DLD1 (cell line): Measurements from ENCODE around the gene GNMT.
"Not testable (repeated sequence)": the region's sequence is repeated elsewhere in the genome, so short reads cannot be mapped to it uniquely, and the experiment has no call there.

Source experiments
- in situ Hi-C: cut with HindIII; loops from 2 replicates; pipeline ENCODE4 v1.10.0; 2017; ENCODE audit warnings: low sequenced_read_pairs

Gene GNMT

GRCh38 chr6:42971746-42972327, 11.3 kb downstream of the GNMT start:
- in situ Hi-C loops = no loop called here

GRCh38 chr6:42973926-42974325, 13.4 kb downstream of the GNMT start:
- in situ Hi-C loops = no loop called here

GRCh38 chr6:42974919-42975505, 14.5 kb downstream of the GNMT start:
- in situ Hi-C loops = no loop called here

GRCh38 chr6:42978487-42978838, 17.9 kb downstream of the GNMT start:
- in situ Hi-C loops = no loop called here

GRCh38 chr6:42978839-42979522, 18.4 kb downstream of the GNMT start, which contains the start of gene PEX6:
PEX6 (minus strand) TSS chr6:42979181; CDS start chr6:42979150, 31 bp downstream.
- in situ Hi-C loops = no loop called here

- in situ Hi-C loops = no loop called here
These were observed 19.1 kb downstream of the GNMT start for GRCh38 chr6:42979523-42980177.

- in situ Hi-C loops = no loop called here
These were observed 21.3 kb downstream of the GNMT start for GRCh38 chr6:42981836-42982235.

- in situ Hi-C loops = no loop called here
These were observed 23.7 kb downstream of the GNMT start, which contains the start of gene PPP2R5D for GRCh38 chr6:42984001-42984923. PPP2R5D (plus strand) TSS chr6:42984570; CDS start chr6:42984678, 108 bp downstream.

GRCh38 chr6:42984924-42985475, 24.4 kb downstream of the GNMT start:
- in situ Hi-C loops = no loop called here

GRCh38 chr6:42987533-42988451, 27.2 kb downstream of the GNMT start:
- in situ Hi-C loops = no loop called here

GRCh38 chr6:42988486-42989020, 28.0 kb downstream of the GNMT start:
- in situ Hi-C loops = no loop called here

- in situ Hi-C loops = no loop called here
These were observed 29.4 kb downstream of the GNMT start for GRCh38 chr6:42989923-42990322.

GRCh38 chr6:42993445-42993844, 32.9 kb downstream of the GNMT start:
- in situ Hi-C loops = no loop called here

GRCh38 chr6:42996513-42996912, 36.0 kb downstream of the GNMT start:
- in situ Hi-C loops = no loop called here

- in situ Hi-C loops = not testable (repeated sequence)
These were observed 37.7 kb downstream of the GNMT start for GRCh38 chr6:42998205-42998604.

- in situ Hi-C loops = no loop called here
These were observed 41.3 kb downstream of the GNMT start for GRCh38 chr6:43001843-43002242.

- in situ Hi-C loops = no loop called here
These were observed 45.3 kb downstream of the GNMT start for GRCh38 chr6:43005844-43006243.

- in situ Hi-C loops = no loop called here
These were observed 45.7 kb downstream of the GNMT start for GRCh38 chr6:43006251-43006650.

GRCh38 chr6:43007126-43007525, 46.6 kb downstream of the GNMT start:
- in situ Hi-C loops = no loop called here
